HEK293 (cell line): ENCODE measurements around the gene PTBP1.

Experiments
- CTCF ChIA-PET: fragments of 350-600 bp; formaldehyde crosslinking; extraction: SDS; loops from one replicate; lab custom pipeline; 2021; ENCODE audit warnings: antibody characterized with exemption; lab: Yijun Ruan, JAX
- POLR2A ChIA-PET: fragments of 300-600 bp; formaldehyde crosslinking; extraction: SDS; loops from one replicate; lab custom pipeline; 2020; ENCODE audit warnings: antibody characterized with exemption, inconsistent platforms; lab: Yijun Ruan, JAX
- H3K27ac ChIP-seq: fragments of 200-500 bp; sonication (Bioruptor generic); 2 replicates; pipeline ENCODE4 v1.5.1; 2014; ENCODE audit warnings: low read depth, low read length, control low read depth, inconsistent platforms; ENCODE audit errors: extremely low read depth
- H3K36me3 ChIP-seq, 2 experiments: fragments of 200-500 bp in 1 of 2; sonication (Bioruptor generic) in 1 of 2; 1 replicate in 1 of 2; 2 replicates in 1 of 2; pipeline ENCODE4 v1.5.1; 2014 to 2017; ENCODE audit warnings: inconsistent platforms in 2 of 2, low read length in 2 of 2; ENCODE audit not compliant: control insufficient read depth in 2 of 2, insufficient read depth in 1 of 2
- H3K4me1 ChIP-seq: fragments of 200-500 bp; sonication (Bioruptor generic); 2 replicates; pipeline ENCODE4 v1.5.1; 2014; ENCODE audit warnings: mild to moderate bottlenecking, low read length, inconsistent platforms; ENCODE audit not compliant: control insufficient read depth, insufficient read depth
- H3K4me3 ChIP-seq: 2 replicates; pipeline ENCODE4 v1.5.1; 2011; ENCODE audit warnings: low read depth, mild to moderate bottlenecking, control low read depth, low read length, moderate library complexity
- H3K9me3 ChIP-seq: fragments of 200-500 bp; sonication (Bioruptor generic); 2 replicates; pipeline ENCODE4 v1.5.1; 2014; ENCODE audit warnings: low read depth, low read length, inconsistent platforms; ENCODE audit not compliant: control insufficient read depth, insufficient read depth
- MZF1 ChIP-seq: fragments of 450-650 bp; formaldehyde crosslinking; IDR thresholded peaks from 2 replicates; pipeline ENCODE4 v1.5.1; 2017; ENCODE audit warnings: missing biosample characterization, missing genetic modification characterization, borderline replicate concordance
- SETDB1 ChIP-seq: IDR thresholded peaks from one replicate; pipeline ENCODE4 v1.6.1; 2017; ENCODE audit warnings: mild to moderate bottlenecking, low read length, moderate library complexity, mixed read lengths; ENCODE audit not compliant: insufficient read length
- YY2 ChIP-seq: fragments of 450-650 bp; formaldehyde crosslinking; IDR thresholded peaks from 2 replicates; pipeline ENCODE4 v1.5.1; 2016; ENCODE audit warnings: missing biosample characterization, missing genetic modification characterization
- ZBTB1 ChIP-seq: fragments of 450-650 bp; formaldehyde crosslinking; IDR thresholded peaks from 2 replicates; pipeline ENCODE4 v1.5.1; 2016; ENCODE audit warnings: missing biosample characterization, missing genetic modification characterization
- ZIC2 ChIP-seq: fragments of 450-650 bp; formaldehyde crosslinking; IDR thresholded peaks from 2 replicates; pipeline ENCODE4 v1.5.1; 2016; ENCODE audit warnings: missing biosample characterization, missing genetic modification characterization
- ZNF2 ChIP-seq: fragments of 450-650 bp; formaldehyde crosslinking; IDR thresholded peaks from 2 replicates; pipeline ENCODE4 v1.5.1; 2016; ENCODE audit warnings: missing biosample characterization, missing genetic modification characterization
- ZNF23 ChIP-seq: fragments of 450-650 bp; formaldehyde crosslinking; IDR thresholded peaks from 2 replicates; pipeline ENCODE4 v1.5.1; 2016; ENCODE audit warnings: missing biosample characterization, missing genetic modification characterization, borderline replicate concordance
- ZNF404 ChIP-seq: fragments of 450-650 bp; formaldehyde crosslinking; IDR thresholded peaks from 2 replicates; pipeline ENCODE4 v1.5.1; 2017; ENCODE audit warnings: missing biosample characterization, missing genetic modification characterization
- ZNF521 ChIP-seq: fragments of 450-650 bp; formaldehyde crosslinking; IDR thresholded peaks from 2 replicates; pipeline ENCODE4 v1.5.1; 2017; ENCODE audit warnings: missing biosample characterization, mild to moderate bottlenecking, missing genetic modification characterization
- ZNF580 ChIP-seq: fragments of 450-650 bp; formaldehyde crosslinking; IDR thresholded peaks from 2 replicates; pipeline ENCODE4 v1.5.1; 2016; ENCODE audit warnings: missing biosample characterization, missing genetic modification characterization
- ZNF660 ChIP-seq: fragments of 450-650 bp; IDR thresholded peaks from 2 replicates; pipeline ENCODE4 v1.5.1; 2018; ENCODE audit warnings: missing biosample characterization, mild to moderate bottlenecking, missing genetic modification characterization
- ZNF768 ChIP-seq: fragments of 450-650 bp; formaldehyde crosslinking; IDR thresholded peaks from 2 replicates; pipeline ENCODE4 v1.5.1; 2018; ENCODE audit warnings: missing biosample characterization, mild to moderate bottlenecking, missing genetic modification characterization
- ZNF785 ChIP-seq: fragments of 450-650 bp; formaldehyde crosslinking; IDR thresholded peaks from 2 replicates; pipeline ENCODE4 v1.5.1; 2016; ENCODE audit warnings: missing biosample characterization, missing genetic modification characterization
- ZXDB ChIP-seq: fragments of 450-650 bp; formaldehyde crosslinking; IDR thresholded peaks from 2 replicates; pipeline ENCODE4 v1.5.1; 2016; ENCODE audit warnings: missing biosample characterization, missing genetic modification characterization
- TF ChIP-seq, protein P1 (sequence below): IDR thresholded peaks from 2 replicates; pipeline ENCODE4 v1.6.1; 2011; ENCODE audit warnings: mild to moderate bottlenecking, low read depth, low read length, borderline replicate concordance
- TF ChIP-seq, protein P2 (sequence below): fragments of 450-650 bp; formaldehyde crosslinking; IDR thresholded peaks from 2 replicates; pipeline ENCODE4 v1.5.1; 2017; ENCODE audit warnings: missing biosample characterization, missing genetic modification characterization
- TF ChIP-seq, protein P3 (sequence below): fragments of 450-650 bp; formaldehyde crosslinking; IDR thresholded peaks from 2 replicates; pipeline ENCODE4 v1.5.1; 2016; ENCODE audit warnings: missing biosample characterization, missing genetic modification characterization
- TF ChIP-seq, protein P4 (sequence below): fragments of 450-650 bp; formaldehyde crosslinking; IDR thresholded peaks from 2 replicates; pipeline ENCODE4 v1.5.1; 2016; ENCODE audit warnings: missing biosample characterization, missing genetic modification characterization

Gene PTBP1

GRCh38 chr19:827314-827709 is 30.1 kb downstream of the PTBP1 start:
- H3K4me3 ChIP-seq, result no peak overlapping the region
- no peaks in the 10 kb centered on the region for H3K4me1 ChIP-seq
- no peaks in the 10 kb centered on the region for H3K9me3 ChIP-seq
- POLR2A ChIA-PET, result interaction anchor here (1.1 to 1.2 kb wide), 2 partner anchors 27 to 54 kb away, joined by 4 read pairs; no protein-coding TSS in a partner anchor
- TF ChIP-seq ZBTB1 (tag by site-specific recombination) (no peak), YY2 (no peak), ZNF404 (tag by site-specific recombination) (no peak), ZIC2 (tag by site-specific recombination) (no peak), ZNF2 (tag by site-specific recombination) (no peak), ZNF580 (tag by site-specific recombination) (no peak), ZNF660 (tag by site-specific recombination) (no peak), ZNF521 (no peak), MZF1 (tag by site-specific recombination) (no peak), ZXDB (tag by site-specific recombination) (no peak), ZNF785 (tag by site-specific recombination) (no peak), ZNF23 (tag by site-specific recombination) (no peak), SETDB1 (no peak)
- TF ChIP-seq, protein P1, sequence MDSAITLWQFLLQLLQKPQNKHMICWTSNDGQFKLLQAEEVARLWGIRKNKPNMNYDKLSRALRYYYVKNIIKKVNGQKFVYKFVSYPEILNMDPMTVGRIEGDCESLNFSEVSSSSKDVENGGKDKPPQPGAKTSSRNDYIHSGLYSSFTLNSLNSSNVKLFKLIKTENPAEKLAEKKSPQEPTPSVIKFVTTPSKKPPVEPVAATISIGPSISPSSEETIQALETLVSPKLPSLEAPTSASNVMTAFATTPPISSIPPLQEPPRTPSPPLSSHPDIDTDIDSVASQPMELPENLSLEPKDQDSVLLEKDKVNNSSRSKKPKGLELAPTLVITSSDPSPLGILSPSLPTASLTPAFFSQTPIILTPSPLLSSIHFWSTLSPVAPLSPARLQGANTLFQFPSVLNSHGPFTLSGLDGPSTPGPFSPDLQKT, result no peak
- TF ChIP-seq, protein P2, sequence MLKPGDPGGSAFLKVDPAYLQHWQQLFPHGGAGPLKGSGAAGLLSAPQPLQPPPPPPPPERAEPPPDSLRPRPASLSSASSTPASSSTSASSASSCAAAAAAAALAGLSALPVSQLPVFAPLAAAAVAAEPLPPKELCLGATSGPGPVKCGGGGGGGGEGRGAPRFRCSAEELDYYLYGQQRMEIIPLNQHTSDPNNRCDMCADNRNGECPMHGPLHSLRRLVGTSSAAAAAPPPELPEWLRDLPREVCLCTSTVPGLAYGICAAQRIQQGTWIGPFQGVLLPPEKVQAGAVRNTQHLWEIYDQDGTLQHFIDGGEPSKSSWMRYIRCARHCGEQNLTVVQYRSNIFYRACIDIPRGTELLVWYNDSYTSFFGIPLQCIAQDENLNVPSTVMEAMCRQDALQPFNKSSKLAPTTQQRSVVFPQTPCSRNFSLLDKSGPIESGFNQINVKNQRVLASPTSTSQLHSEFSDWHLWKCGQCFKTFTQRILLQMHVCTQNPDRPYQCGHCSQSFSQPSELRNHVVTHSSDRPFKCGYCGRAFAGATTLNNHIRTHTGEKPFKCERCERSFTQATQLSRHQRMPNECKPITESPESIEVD (tag by site-specific recombination), result no peak
- TF ChIP-seq, protein P3, sequence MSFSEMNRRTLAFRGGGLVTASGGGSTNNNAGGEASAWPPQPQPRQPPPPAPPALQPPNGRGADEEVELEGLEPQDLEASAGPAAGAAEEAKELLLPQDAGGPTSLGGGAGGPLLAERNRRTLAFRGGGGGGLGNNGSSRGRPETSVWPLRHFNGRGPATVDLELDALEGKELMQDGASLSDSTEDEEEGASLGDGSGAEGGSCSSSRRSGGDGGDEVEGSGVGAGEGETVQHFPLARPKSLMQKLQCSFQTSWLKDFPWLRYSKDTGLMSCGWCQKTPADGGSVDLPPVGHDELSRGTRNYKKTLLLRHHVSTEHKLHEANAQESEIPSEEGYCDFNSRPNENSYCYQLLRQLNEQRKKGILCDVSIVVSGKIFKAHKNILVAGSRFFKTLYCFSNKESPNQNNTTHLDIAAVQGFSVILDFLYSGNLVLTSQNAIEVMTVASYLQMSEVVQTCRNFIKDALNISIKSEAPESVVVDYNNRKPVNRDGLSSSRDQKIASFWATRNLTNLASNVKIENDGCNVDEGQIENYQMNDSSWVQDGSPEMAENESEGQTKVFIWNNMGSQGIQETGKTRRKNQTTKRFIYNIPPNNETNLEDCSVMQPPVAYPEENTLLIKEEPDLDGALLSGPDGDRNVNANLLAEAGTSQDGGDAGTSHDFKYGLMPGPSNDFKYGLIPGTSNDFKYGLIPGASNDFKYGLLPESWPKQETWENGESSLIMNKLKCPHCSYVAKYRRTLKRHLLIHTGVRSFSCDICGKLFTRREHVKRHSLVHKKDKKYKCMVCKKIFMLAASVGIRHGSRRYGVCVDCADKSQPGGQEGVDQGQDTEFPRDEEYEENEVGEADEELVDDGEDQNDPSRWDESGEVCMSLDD, result no peak
- TF ChIP-seq, protein P4, sequence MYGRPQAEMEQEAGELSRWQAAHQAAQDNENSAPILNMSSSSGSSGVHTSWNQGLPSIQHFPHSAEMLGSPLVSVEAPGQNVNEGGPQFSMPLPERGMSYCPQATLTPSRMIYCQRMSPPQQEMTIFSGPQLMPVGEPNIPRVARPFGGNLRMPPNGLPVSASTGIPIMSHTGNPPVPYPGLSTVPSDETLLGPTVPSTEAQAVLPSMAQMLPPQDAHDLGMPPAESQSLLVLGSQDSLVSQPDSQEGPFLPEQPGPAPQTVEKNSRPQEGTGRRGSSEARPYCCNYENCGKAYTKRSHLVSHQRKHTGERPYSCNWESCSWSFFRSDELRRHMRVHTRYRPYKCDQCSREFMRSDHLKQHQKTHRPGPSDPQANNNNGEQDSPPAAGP, result no peak
- H3K27ac ChIP-seq, result no peak overlapping the region
- no peaks in the 10 kb centered on the region for H3K36me3 ChIP-seq
- CTCF ChIA-PET, result interaction anchor here (0.8 kb wide), 1 partner anchor 58 kb away, joined by 3 read pairs; no protein-coding TSS in a partner anchor

DNA sequence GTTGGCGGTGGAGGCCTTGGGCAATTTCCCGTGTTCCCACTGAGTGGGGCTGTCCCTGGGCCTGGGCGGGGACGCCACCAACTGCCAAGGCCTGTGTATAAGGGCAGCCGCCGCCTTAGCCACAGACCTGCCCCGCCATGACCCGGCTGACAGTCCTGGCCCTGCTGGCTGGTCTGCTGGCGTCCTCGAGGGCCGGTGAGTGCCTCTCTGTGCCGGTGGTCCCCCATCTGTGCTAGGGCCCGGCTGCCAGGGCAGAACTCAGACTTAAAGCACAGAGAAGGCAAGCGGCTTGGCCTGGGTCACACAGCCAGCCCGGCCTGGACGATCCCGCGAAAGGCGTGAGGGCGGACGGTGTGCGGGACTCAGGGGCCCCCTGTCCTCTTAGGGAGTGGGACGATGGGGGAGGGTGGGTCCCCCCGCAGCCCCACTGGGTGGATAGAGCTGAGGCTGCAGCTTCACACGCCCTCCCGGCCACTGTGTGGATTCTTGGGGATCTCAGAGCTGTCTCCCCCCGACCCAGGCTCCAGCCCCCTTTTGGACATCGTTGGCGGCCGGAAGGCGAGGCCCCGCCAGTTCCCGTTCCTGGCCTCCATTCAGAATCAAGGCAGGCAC is 30.6 kb downstream of the PTBP1 start, which contains the start of gene AZU1:
TSS of gene AZU1 (plus strand) at position 128 of the 612 bp plus-strand sequence. CDS start at position 138, 10 bp downstream.
- H3K36me3 ChIP-seq, result no peaks in the 10 kb centered on the region
- POLR2A ChIA-PET, result interaction anchor here (0.6 kb wide), 1 partner anchor 23 kb away, joined by 4 read pairs; no protein-coding TSS in a partner anchor
- H3K27ac ChIP-seq, result no peak within 1 kb of the TSS
- CTCF ChIA-PET, result interaction anchor here (0.8 kb wide), 1 partner anchor 58 kb away, joined by 3 read pairs; no protein-coding TSS in a partner anchor
- 0 out of 2 replicates have a peak, but pooled peaks have one; percentile 47 for TF ChIP-seq ZNF768 (tag by site-specific recombination)
- TF ChIP-seq, protein P3, result no peak
- no peaks in the 10 kb centered on the region for H3K9me3 ChIP-seq
- H3K4me3 ChIP-seq, result no peak within 1 kb of the TSS
- H3K4me1 ChIP-seq, result no peaks in the 10 kb centered on the region
